HG02763 (cell line): ENCODE results near the gene CDH23.
A peak's percentile ranks its signal among the peaks of the same experiment; 100 is the strongest.

Experiments
- ATAC-seq: cut with Tn5 transposase; IDR thresholded peaks from one replicate; pipeline ENCODE4 v1.9.1; 2021; ENCODE audit warnings: mild to moderate bottlenecking, moderate library complexity; ENCODE audit not compliant: unreplicated experiment

The CDH23 gene

GRCh38 chr10:71761541-71762113 is 364.9 kb downstream of the CDH23 start:
- ATAC-seq = no peak

GRCh38 chr10:71762324-71762723 is 365.6 kb downstream of the CDH23 start:
- ATAC-seq = no peak

- ATAC-seq = no peak
These were observed 366.8 kb downstream of the CDH23 start for GRCh38 chr10:71763352-71764127.

- ATAC-seq = no peak
These were observed 368.6 kb downstream of the CDH23 start for GRCh38 chr10:71765176-71765904.

GRCh38 chr10:71765906-71766716 is 369.4 kb downstream of the CDH23 start:
- ATAC-seq = no peak

GRCh38 chr10:71766717-71767419 is 370.1 kb downstream of the CDH23 start:
- no peak for ATAC-seq

GRCh38 chr10:71767420-71768035 is 370.8 kb downstream of the CDH23 start:
- ATAC-seq = no peak

- peak; percentile 16 for ATAC-seq
These were observed 372.6 kb downstream of the CDH23 start for GRCh38 chr10:71769279-71769823.

GRCh38 chr10:71770255-71770654 is 373.5 kb downstream of the CDH23 start:
- no peak for ATAC-seq

GRCh38 chr10:71770789-71771188 is 374.1 kb downstream of the CDH23 start:
- no peak for ATAC-seq

- ATAC-seq = no peak
These were observed 374.5 kb downstream of the CDH23 start for GRCh38 chr10:71771204-71771603.

- ATAC-seq = no peak
These were observed 375.3 kb downstream of the CDH23 start for GRCh38 chr10:71771821-71772617.

- no peak for ATAC-seq
These were observed 376.1 kb downstream of the CDH23 start for GRCh38 chr10:71772832-71773220.

- peak; percentile 53 for ATAC-seq
These were observed 376.7 kb downstream of the CDH23 start, which contains the start of gene VSIR for GRCh38 chr10:71773221-71773971. Gene VSIR (minus strand): TSS chr10:71773520. CDS start chr10:71773439, 81 bp downstream.

- ATAC-seq = no peak
These were observed 378.4 kb downstream of the CDH23 start for GRCh38 chr10:71774916-71775702.

- ATAC-seq = no peak
These were observed 379.8 kb downstream of the CDH23 start for GRCh38 chr10:71776481-71776925.
